H9 (cell line): ENCODE data around the gene TMEM97. TPM values are rescaled to one million over a fixed set of nuclear protein-coding genes. Genes with fewer than 3 reads are reported as not detected.

Source experiments
- DNase-seq: peaks from one replicate; pipeline ENCODE4 v3.0.0-alpha.2; 2017
- H2AFZ ChIP-seq: one replicate; pipeline ENCODE4 v1.6.1; 2013; ENCODE audit warnings: mild to moderate bottlenecking, low read length, control low read depth, moderate library complexity
- H2AK5ac ChIP-seq: 2 replicates; pipeline ENCODE4 v1.6.1; 2013; ENCODE audit warnings: low read length, control low read depth, mixed read lengths; ENCODE audit not compliant: insufficient read length
- H2BK120ac ChIP-seq: one replicate; pipeline ENCODE4 v1.6.1; 2013; ENCODE audit warnings: low read depth, mild to moderate bottlenecking, low read length, control low read depth, inconsistent platforms; ENCODE audit not compliant: poor library complexity, severe bottlenecking
- H2BK12ac ChIP-seq: 2 replicates; pipeline ENCODE4 v1.6.1; 2013; ENCODE audit warnings: low read length, control low read depth, mixed read lengths, low read depth; ENCODE audit not compliant: insufficient read length
- H2BK15ac ChIP-seq: 2 replicates; pipeline ENCODE4 v1.6.1; 2013; ENCODE audit warnings: low read depth, low read length, control low read depth
- H2BK20ac ChIP-seq: one replicate; pipeline ENCODE4 v1.6.1; 2013; ENCODE audit warnings: low read depth, mild to moderate bottlenecking, low read length, control low read depth, inconsistent platforms; ENCODE audit not compliant: poor library complexity, severe bottlenecking
- H2BK5ac ChIP-seq: 2 replicates; pipeline ENCODE4 v1.6.1; 2013; ENCODE audit warnings: low read length, control low read depth, mixed read lengths; ENCODE audit not compliant: insufficient read length
- H3K14ac ChIP-seq: 2 replicates; pipeline ENCODE4 v1.6.1; 2013; ENCODE audit warnings: low read length, control low read depth; ENCODE audit not compliant: insufficient read depth
- H3K18ac ChIP-seq: 2 replicates; pipeline ENCODE4 v1.6.1; 2013; ENCODE audit warnings: low read depth, mild to moderate bottlenecking, mixed read lengths, low read length, control low read depth; ENCODE audit not compliant: insufficient read length
- H3K23ac ChIP-seq: 2 replicates; pipeline ENCODE4 v1.6.1; 2013; ENCODE audit warnings: low read length, control low read depth, mixed read lengths, low read depth; ENCODE audit not compliant: insufficient read length
- H3K23me2 ChIP-seq: 2 replicates; pipeline ENCODE4 v1.6.1; 2013; ENCODE audit warnings: low read depth, mild to moderate bottlenecking, mixed read lengths, low read length, control low read depth; ENCODE audit not compliant: insufficient read length, poor library complexity, severe bottlenecking
- H3K27ac ChIP-seq: 2 replicates; pipeline ENCODE4 v1.5.1; 2013; ENCODE audit warnings: low read length, control low read depth, mixed read lengths, low read depth; ENCODE audit not compliant: insufficient read length
- H3K27me3 ChIP-seq: 2 replicates; pipeline ENCODE4 v1.6.1; 2013; ENCODE audit warnings: low read length, control low read depth, inconsistent platforms; ENCODE audit not compliant: insufficient read depth
- H3K4ac ChIP-seq: 2 replicates; pipeline ENCODE4 v1.6.1; 2013; ENCODE audit warnings: low read depth, mild to moderate bottlenecking, control low read depth, inconsistent platforms, low read length, moderate library complexity
- H3K4me1 ChIP-seq: 2 replicates; pipeline ENCODE4 v1.6.1; 2013; ENCODE audit warnings: low read length, control low read depth, inconsistent platforms; ENCODE audit not compliant: insufficient read depth
- H3K4me2 ChIP-seq: 2 replicates; pipeline ENCODE4 v1.6.1; 2013; ENCODE audit warnings: low read length, control low read depth, mixed read lengths; ENCODE audit not compliant: insufficient read length, insufficient read depth
- H3K56ac ChIP-seq: 2 replicates; pipeline ENCODE4 v1.6.1; 2013; ENCODE audit warnings: low read depth, mild to moderate bottlenecking, mixed read lengths, low read length, control low read depth; ENCODE audit not compliant: insufficient read length
- H3K79me1 ChIP-seq: 2 replicates; pipeline ENCODE4 v1.6.1; 2013; ENCODE audit warnings: low read depth, mild to moderate bottlenecking, moderate library complexity, low read length, control low read depth, inconsistent platforms; ENCODE audit not compliant: insufficient read depth, poor library complexity, severe bottlenecking
- H3K79me2 ChIP-seq: 2 replicates; pipeline ENCODE4 v1.6.1; 2013; ENCODE audit warnings: low read length, control low read depth, inconsistent platforms; ENCODE audit not compliant: insufficient read depth
- H3K9ac ChIP-seq: 2 replicates; pipeline ENCODE4 v1.6.1; 2013; ENCODE audit warnings: low read length, control low read depth, mixed read lengths; ENCODE audit not compliant: insufficient read length; ENCODE audit errors: extremely low read depth
- H3K9me3 ChIP-seq: one replicate; pipeline ENCODE4 v1.6.1; 2013; ENCODE audit warnings: low read depth, low read length, inconsistent platforms; ENCODE audit not compliant: control insufficient read depth
- H3T11ph ChIP-seq: one replicate; pipeline ENCODE4 v1.6.1; 2013; ENCODE audit warnings: mild to moderate bottlenecking, low read length, control low read depth, inconsistent platforms
- H4K20me1 ChIP-seq: one replicate; pipeline ENCODE4 v1.6.1; 2013; ENCODE audit not compliant: control insufficient read depth, insufficient read length, insufficient read depth
- H4K5ac ChIP-seq: 2 replicates; pipeline ENCODE4 v1.6.1; 2013; ENCODE audit warnings: low read depth, mild to moderate bottlenecking, mixed read lengths, low read length, control low read depth; ENCODE audit not compliant: insufficient read length
- H4K8ac ChIP-seq: replicated peaks from 2 replicates; pipeline ENCODE4 v1.6.1; 2013; ENCODE audit warnings: low read length, control low read depth, mixed read lengths, low read depth; ENCODE audit not compliant: insufficient read length
- H4K91ac ChIP-seq: 2 replicates; pipeline ENCODE4 v1.6.1; 2013; ENCODE audit warnings: low read depth, mild to moderate bottlenecking, moderate library complexity, mixed read lengths, low read length, control low read depth; ENCODE audit not compliant: insufficient read length
- H3K27ac Mint-ChIP-seq, 3 experiments: 2 replicates in 2 of 3; 3 replicates in 1 of 3; pipeline ENCODE4 v1.8.0; 2020 to 2021; ENCODE audit warnings: mixed read lengths in 3 of 3, mild to moderate bottlenecking in 1 of 3, moderate library complexity in 1 of 3
- H3K27me3 Mint-ChIP-seq: 2 replicates; pipeline ENCODE4 v1.8.0; 2021; ENCODE audit warnings: low read depth, mild to moderate bottlenecking, moderate library complexity, mixed read lengths
- H3K36me3 Mint-ChIP-seq, 3 experiments: 2 replicates in 2 of 3; 3 replicates in 1 of 3; pipeline ENCODE4 v1.8.0; 2020 to 2021; ENCODE audit warnings: low read depth in 3 of 3, mixed read lengths in 3 of 3; ENCODE audit not compliant: insufficient read depth in 1 of 3
- H3K4me1 Mint-ChIP-seq, 2 experiments: 2 replicates each; pipeline ENCODE4 v1.8.0; 2020; ENCODE audit warnings: mixed read lengths in 2 of 2
- H3K4me3 Mint-ChIP-seq, 2 experiments: 2 replicates in 1 of 2; 3 replicates in 1 of 2; pipeline ENCODE4 v1.8.0; 2020 to 2021; ENCODE audit warnings: mild to moderate bottlenecking in 2 of 2, mixed read lengths in 2 of 2, moderate library complexity in 1 of 2
- H3K9me3 Mint-ChIP-seq, 2 experiments: 2 replicates in 1 of 2; 3 replicates in 1 of 2; pipeline ENCODE4 v1.8.0; 2020; ENCODE audit warnings: mild to moderate bottlenecking in 2 of 2, mixed read lengths in 2 of 2, moderate library complexity in 1 of 2
- WGBS: extraction: QIAGEN DNeasy Blood & Tissue Kit; methylation state at CpG from one replicate; pipeline ENCODE4 v1.1.7; 2013; ENCODE audit warnings: missing lambda C conversion rate, low lambda C conversion rate, mixed read lengths; ENCODE audit not compliant: insufficient read length; ENCODE audit errors: extremely low coverage; 5-methylcytosine and 5-hydroxymethylcytosine counted together
- total RNA-seq: library from RNA; stranded (reverse); gene quantifications from 2 replicates; pipeline ENCODE4 v1.2.1, GENCODE V29; 2021
- TF ChIP-seq, protein P1 (sequence below): fragments of 200-600 bp; sonication (generic); conservative IDR thresholded peaks from 3 replicates; pipeline ENCODE4 v1.8.0; 2021; ENCODE audit warnings: antibody characterized with exemption, mild to moderate bottlenecking

TMEM97 gene
- total RNA-seq, 1 experiment from 2014 or later, result 116 TPM

GRCh38 chr17:28320215-28321061 is 1.4 kb downstream of the TMEM97 start:
- DNase-seq, result no peak
- TF ChIP-seq, protein P1, sequence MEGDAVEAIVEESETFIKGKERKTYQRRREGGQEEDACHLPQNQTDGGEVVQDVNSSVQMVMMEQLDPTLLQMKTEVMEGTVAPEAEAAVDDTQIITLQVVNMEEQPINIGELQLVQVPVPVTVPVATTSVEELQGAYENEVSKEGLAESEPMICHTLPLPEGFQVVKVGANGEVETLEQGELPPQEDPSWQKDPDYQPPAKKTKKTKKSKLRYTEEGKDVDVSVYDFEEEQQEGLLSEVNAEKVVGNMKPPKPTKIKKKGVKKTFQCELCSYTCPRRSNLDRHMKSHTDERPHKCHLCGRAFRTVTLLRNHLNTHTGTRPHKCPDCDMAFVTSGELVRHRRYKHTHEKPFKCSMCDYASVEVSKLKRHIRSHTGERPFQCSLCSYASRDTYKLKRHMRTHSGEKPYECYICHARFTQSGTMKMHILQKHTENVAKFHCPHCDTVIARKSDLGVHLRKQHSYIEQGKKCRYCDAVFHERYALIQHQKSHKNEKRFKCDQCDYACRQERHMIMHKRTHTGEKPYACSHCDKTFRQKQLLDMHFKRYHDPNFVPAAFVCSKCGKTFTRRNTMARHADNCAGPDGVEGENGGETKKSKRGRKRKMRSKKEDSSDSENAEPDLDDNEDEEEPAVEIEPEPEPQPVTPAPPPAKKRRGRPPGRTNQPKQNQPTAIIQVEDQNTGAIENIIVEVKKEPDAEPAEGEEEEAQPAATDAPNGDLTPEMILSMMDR, result no peak
- Histone ChIP-seq H3K4me2 (peak overlapping the region; percentile 97), H2AFZ (no peak overlapping the region), H3K23ac (no peak overlapping the region), H2BK15ac (no peak overlapping the region), H3K18ac (no peak overlapping the region), H4K8ac (no peak overlapping the region), H3K27ac (no peak overlapping the region), H2BK12ac (no peak overlapping the region), H3K27me3 (no peaks in the 10 kb centered on the region), H3K14ac (no peak overlapping the region), H3K23me2 (peaks cover 28% of the 10 kb centered on the region), H2BK120ac (no peak overlapping the region), H3K9ac (peak overlapping the region; percentile 89), H2BK5ac (no peak overlapping the region), H3T11ph (no peak overlapping the region), H3K4ac (no peak overlapping the region), H2AK5ac (no peak overlapping the region), H2BK20ac (no peak overlapping the region), H3K79me1 (peaks cover 9% of the 10 kb centered on the region), H3K56ac (no peak overlapping the region), H3K9me3 (no peaks in the 10 kb centered on the region), H4K5ac (no peak overlapping the region), H4K91ac (no peak overlapping the region), H4K20me1 (peaks cover 3% of the 10 kb centered on the region), H3K79me2 (peaks cover 53% of the 10 kb centered on the region), H3K4me1 (peaks cover 6% of the 10 kb centered on the region)
- Mint-ChIP-seq H3K36me3 (peaks cover 16 to 26% (median 23%) of the 10 kb centered on the region in 3 experiments; a peak in 6 of 7 replicates), H3K27ac (peak overlapping the region; percentile 39 to 99 (median 48); a peak in 4 of 7 replicates), H3K27me3 (no peaks in the 10 kb centered on the region; the same call in 1 of the 2 replicates), H3K4me1 (peaks cover 48% of the 10 kb centered on the region in 2 experiments), H3K4me3 (peak overlapping the region; percentile 96), H3K9me3 (no peaks in the 10 kb centered on the region; a peak in 1 of 5 replicates)
- WGBS, result no CpG with 5 or more reads among the region's 8 CpGs
